HG03045 (cell line): ENCODE results near the gene IGSF9.
A peak's percentile ranks its signal among the peaks of the same experiment; 100 is the strongest.
"Not testable (repeated sequence)": the region's sequence is repeated elsewhere in the genome, so short reads cannot be mapped to it uniquely, and the experiment has no call there.

Experiments used
- ATAC-seq: cut with Tn5 transposase; IDR thresholded peaks from one replicate; pipeline ENCODE4 v1.9.1; 2021; ENCODE audit warnings: mild to moderate bottlenecking, moderate library complexity; ENCODE audit not compliant: unreplicated experiment

Gene IGSF9

GRCh38 chr1:159900755-159901360, 44.6 kb downstream of the IGSF9 start:
- no peak for ATAC-seq

- no peak for ATAC-seq
Observed at GRCh38 chr1:159900086-159900680, 45.2 kb downstream of the IGSF9 start, which contains the start of gene CFAP45. Gene CFAP45, minus strand, starts transcription at chr1:159900165. Its CDS starts 67 bp downstream, at chr1:159900098.

- ATAC-seq: not testable (repeated sequence)
Observed at GRCh38 chr1:159899634-159900033, 45.8 kb downstream of the IGSF9 start.

- ATAC-seq: no peak
Observed at GRCh38 chr1:159898527-159898926, 46.9 kb downstream of the IGSF9 start.

- ATAC-seq: no peak
Observed at GRCh38 chr1:159897962-159898361, 47.5 kb downstream of the IGSF9 start.

GRCh38 chr1:159896546-159896930, 48.9 kb downstream of the IGSF9 start:
- no peak for ATAC-seq

- no peak for ATAC-seq
Observed at GRCh38 chr1:159895836-159896545, 49.4 kb downstream of the IGSF9 start.

GRCh38 chr1:159895286-159895685, 50.1 kb downstream of the IGSF9 start:
- ATAC-seq: no peak

- no peak for ATAC-seq
Observed at GRCh38 chr1:159892944-159893343, 52.5 kb downstream of the IGSF9 start.

- ATAC-seq: peak; percentile 49
Observed at GRCh38 chr1:159891275-159892157, 53.9 kb downstream of the IGSF9 start.

GRCh38 chr1:159890390-159890789, 55.0 kb downstream of the IGSF9 start:
- no peak for ATAC-seq

- ATAC-seq: peak; percentile 87
Observed at GRCh38 chr1:159889821-159890252, 55.6 kb downstream of the IGSF9 start.

GRCh38 chr1:159889202-159889601, 56.2 kb downstream of the IGSF9 start:
- ATAC-seq: no peak

- ATAC-seq: no peak
Observed at GRCh38 chr1:159884296-159884695, 61.1 kb downstream of the IGSF9 start.

- ATAC-seq: no peak
Observed at GRCh38 chr1:159883134-159883533, 62.3 kb downstream of the IGSF9 start.

GRCh38 chr1:159882527-159882862, 62.9 kb downstream of the IGSF9 start:
- no peak for ATAC-seq

- no peak for ATAC-seq
Observed at GRCh38 chr1:159881622-159882526, 63.5 kb downstream of the IGSF9 start.

GRCh38 chr1:159880430-159880829, 65.0 kb downstream of the IGSF9 start:
- ATAC-seq: no peak

GRCh38 chr1:159879977-159880376, 65.4 kb downstream of the IGSF9 start:
- ATAC-seq: no peak

- no peak for ATAC-seq
Observed at GRCh38 chr1:159879136-159879535, 66.3 kb downstream of the IGSF9 start.
